ENCODE measurements around the gene KCNK3.

DNA sequence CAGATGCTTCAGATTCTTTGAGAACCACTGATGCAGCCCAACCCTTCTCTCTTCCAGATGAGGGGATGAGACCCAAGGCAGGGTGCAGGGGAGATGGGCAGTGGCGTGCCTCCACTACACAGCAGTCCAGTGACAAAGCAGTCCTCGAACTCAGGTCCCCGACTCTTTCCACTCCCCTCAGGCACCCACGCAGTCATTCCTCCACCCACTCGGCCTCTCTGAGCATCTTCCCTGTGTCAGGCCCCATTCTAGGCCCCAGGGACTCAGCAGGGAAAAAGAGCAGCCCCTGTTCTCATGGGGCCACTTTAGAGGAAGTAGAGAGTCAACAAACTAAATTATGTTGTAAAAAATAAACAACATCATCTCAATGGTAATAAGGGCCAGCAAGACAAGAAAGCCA lies 15.2 kb downstream of the KCNK3 start:
- no peak for TF ChIP-seq EZH2phosphoT487 (IDR thresholded peaks at IDR 0.05; ENCODE audit: insufficient read depth, low read depth)
- TF ChIP-seq EZH2 (IDR thresholded peaks at IDR 0.05; ENCODE audit: insufficient read depth, poor library complexity, severe bottlenecking): no peak
